Caco-2 (cell line): ENCODE data around the gene NUP93. TPM values are rescaled to one million over a fixed set of nuclear protein-coding genes. Genes with fewer than 3 reads are reported as not detected.
"Not testable (repeated sequence)": the region's sequence is repeated elsewhere in the genome, so short reads cannot be mapped to it uniquely, and the experiment has no call there.

Source experiments
- BruUV-seq: library from RNA; stranded (reverse); fragments of 400-500 nt; replicated peaks from 2 replicates; lab custom pipeline; 2021; lab: Mats Ljungman, UMichigan
- CTCF ChIA-PET: fragments of 300-600 bp; sonication (Branson Sonifier 250); formaldehyde crosslinking; loops from one replicate; lab custom pipeline; 2022; ENCODE audit warnings: antibody characterized with exemption; lab: Charles Lee
- POLR2A ChIA-PET: fragments of 300-600 bp; sonication (Branson Sonifier 250); formaldehyde crosslinking; loops from one replicate; lab custom pipeline; 2022; ENCODE audit warnings: antibody characterized with exemption; lab: Charles Lee
- DNase-seq, 2 experiments: peaks; one replicate each; pipeline versions ENCODE4 v3.0.0 to v3.0.0-alpha.2; 2020 to 2022
- H3K27me3 ChIP-seq: replicated peaks from 2 replicates; pipeline ENCODE4 v1.6.0; 2011; ENCODE audit warnings: low read length; ENCODE audit not compliant: control insufficient read depth, insufficient read depth
- H3K36me3 ChIP-seq: 2 replicates; pipeline ENCODE4 v1.5.1; 2011; ENCODE audit warnings: low read length; ENCODE audit not compliant: control insufficient read depth, insufficient read depth
- H3K4me1 ChIP-seq: fragments of 250-450 bp; sonication (Bioruptor Pico); 2 replicates; pipeline ENCODE4 v1.5.1; 2020; ENCODE audit warnings: mild to moderate bottlenecking
- H3K4me3 ChIP-seq: 2 replicates; pipeline ENCODE4 v1.5.1; 2011; ENCODE audit warnings: low read depth, mild to moderate bottlenecking, control low read depth, low read length
- H3K9me3 ChIP-seq: fragments of 250-450 bp; sonication (Bioruptor Pico); 2 replicates; pipeline ENCODE4 v1.5.1; 2020; ENCODE audit warnings: mild to moderate bottlenecking, moderate library complexity
- H3K27ac Mint-ChIP-seq: one replicate; pipeline ENCODE4 v1.8.0; 2022; ENCODE audit warnings: mixed read lengths; ENCODE audit not compliant: unreplicated experiment
- H3K27me3 Mint-ChIP-seq: one replicate; pipeline ENCODE4 v1.8.0; 2022; ENCODE audit warnings: mixed read lengths; ENCODE audit not compliant: insufficient read depth, unreplicated experiment
- H3K36me3 Mint-ChIP-seq: one replicate; pipeline ENCODE4 v1.8.0; 2022; ENCODE audit warnings: mild to moderate bottlenecking, mixed read lengths; ENCODE audit not compliant: insufficient read depth, unreplicated experiment
- H3K4me1 Mint-ChIP-seq: one replicate; pipeline ENCODE4 v1.8.0; 2022; ENCODE audit warnings: low read depth, mixed read lengths; ENCODE audit not compliant: unreplicated experiment
- H3K4me3 Mint-ChIP-seq: one replicate; pipeline ENCODE4 v1.8.0; 2022; ENCODE audit warnings: mild to moderate bottlenecking, moderate library complexity, mixed read lengths; ENCODE audit not compliant: unreplicated experiment
- H3K9me3 Mint-ChIP-seq: one replicate; pipeline ENCODE4 v1.8.0; 2022; ENCODE audit warnings: mixed read lengths; ENCODE audit not compliant: unreplicated experiment
- CTCF ChIP-seq, 2 experiments: fragments of 200-600 bp in 1 of 2; IDR thresholded peaks; 1 replicate in 1 of 2; 2 replicates in 1 of 2; pipeline versions ENCODE4 v1.5.1 to v1.8.0; 2011 to 2022; ENCODE audit warnings: antibody characterized with exemption in 1 of 2, control low read depth in 1 of 2, inconsistent platforms in 1 of 2, low read depth in 1 of 2, low read length in 1 of 2, mild to moderate bottlenecking in 1 of 2, moderate library complexity in 1 of 2; ENCODE audit not compliant: insufficient read depth in 1 of 2, severe bottlenecking in 1 of 2, unreplicated experiment in 1 of 2
- intact Hi-C: fragments of 100-400 bp; cut with micrococcal nuclease; formaldehyde crosslinking; loops from one replicate; pipeline ENCODE4 v1.10.0; 2022; ENCODE audit not compliant: unreplicated experiment
- total RNA-seq: library from RNA; stranded (reverse); gene quantifications from 2 replicates; pipeline ENCODE4 v1.2.3, GENCODE V29; 2022

NUP93 gene
- total RNA-seq, 1 experiment from 2014 or later: 148 TPM

GRCh38 chr16:56737539-56737938 is 7.6 kb downstream of the NUP93 start:
- H3K27me3 Mint-ChIP-seq: no peaks in the 10 kb centered on the region
- no peaks in the 10 kb centered on the region for H3K9me3 ChIP-seq
- no peaks in the 10 kb centered on the region for H3K36me3 ChIP-seq
- BruUV-seq: no TSS peak
- DNase-seq: no peak
- peaks cover 14% of the 10 kb centered on the region for H3K36me3 Mint-ChIP-seq
- ChIA-PET CTCF (interaction anchor here (0.6 kb wide), 1 partner anchor 223 kb away, joined by 3 read pairs; no protein-coding TSS in a partner anchor), POLR2A (interaction anchor here (0.6 kb wide), 1 partner anchor 33 kb away, joined by 4 read pairs; no protein-coding TSS in a partner anchor)
- no peak overlapping the region for H3K4me3 ChIP-seq
- peaks cover 18% of the 10 kb centered on the region for H3K4me1 ChIP-seq
- H3K9me3 Mint-ChIP-seq: no peaks in the 10 kb centered on the region
- intact Hi-C loops: loop anchor here (10.0 kb wide), 1 partner anchor 217 kb away; no protein-coding TSS in a partner anchor
- no peak for TF ChIP-seq CTCF (IDR thresholded peaks at IDR 0.05; ENCODE audit: insufficient read depth in 1 of 2, low read depth in 1 of 2, low read length in 1 of 2, severe bottlenecking in 1 of 2, unreplicated experiment in 1 of 2)
- H3K27me3 ChIP-seq: no peaks in the 10 kb centered on the region
- peaks cover 12% of the 10 kb centered on the region for H3K4me1 Mint-ChIP-seq
- no peak overlapping the region for H3K4me3 Mint-ChIP-seq
- H3K27ac Mint-ChIP-seq: no peak overlapping the region

GRCh38 chr16:56738221-56738620 is 8.3 kb downstream of the NUP93 start:
- POLR2A ChIA-PET: no interaction called here
- CTCF ChIA-PET: no interaction called here
- Mint-ChIP-seq H3K9me3 (no peaks in the 10 kb centered on the region), H3K27me3 (no peaks in the 10 kb centered on the region), H3K27ac (no peak overlapping the region), H3K36me3 (peaks cover 14% of the 10 kb centered on the region), H3K4me1 (peaks cover 16% of the 10 kb centered on the region), H3K4me3 (no peak overlapping the region)
- DNase-seq: no peak
- no peaks in the 10 kb centered on the region for H3K9me3 ChIP-seq
- peaks cover 24% of the 10 kb centered on the region for H3K4me1 ChIP-seq
- H3K27me3 ChIP-seq: no peaks in the 10 kb centered on the region
- no peak overlapping the region for H3K4me3 ChIP-seq
- BruUV-seq: no TSS peak
- H3K36me3 ChIP-seq: no peaks in the 10 kb centered on the region
- TF ChIP-seq CTCF (IDR thresholded peaks at IDR 0.05; ENCODE audit: insufficient read depth in 1 of 2, low read depth in 1 of 2, low read length in 1 of 2, severe bottlenecking in 1 of 2, unreplicated experiment in 1 of 2): no peak
- intact Hi-C loops: loop anchor here (10.0 kb wide), 1 partner anchor 217 kb away; no protein-coding TSS in a partner anchor

- H3K36me3 ChIP-seq, H3K4me3 Mint-ChIP-seq, H3K27ac Mint-ChIP-seq, H3K27me3 Mint-ChIP-seq, H3K9me3 Mint-ChIP-seq, POLR2A ChIA-PET, H3K9me3 ChIP-seq, CTCF ChIA-PET, H3K27me3 ChIP-seq, BruUV-seq, H3K4me3 ChIP-seq, DNase-seq: not testable (repeated sequence)
- Mint-ChIP-seq H3K36me3 (peaks cover 14% of the 10 kb centered on the region), H3K4me1 (peaks cover 26% of the 10 kb centered on the region)
- intact Hi-C loops: loop anchor here (10.0 kb wide), 1 partner anchor 215 kb away; no protein-coding TSS in a partner anchor
- H3K4me1 ChIP-seq: peaks cover 27% of the 10 kb centered on the region
Observed at GRCh38 chr16:56739378-56739777, 9.4 kb downstream of the NUP93 start.
